ENCODE results near the gene HERPUD1. TPM values are rescaled to one million over a fixed set of nuclear protein-coding genes. Genes with fewer than 3 reads are reported as not detected.
A peak's percentile ranks its signal among the peaks of the same experiment; 100 is the strongest.

The HERPUD1 gene
- total and polyA plus RNA-seq, 9 of the 15 experiments (the other 6 are each of a cell fraction or from before 2014, with no cell fraction given), result 14.2 to 60.7 (median 37.4) TPM

DNA sequence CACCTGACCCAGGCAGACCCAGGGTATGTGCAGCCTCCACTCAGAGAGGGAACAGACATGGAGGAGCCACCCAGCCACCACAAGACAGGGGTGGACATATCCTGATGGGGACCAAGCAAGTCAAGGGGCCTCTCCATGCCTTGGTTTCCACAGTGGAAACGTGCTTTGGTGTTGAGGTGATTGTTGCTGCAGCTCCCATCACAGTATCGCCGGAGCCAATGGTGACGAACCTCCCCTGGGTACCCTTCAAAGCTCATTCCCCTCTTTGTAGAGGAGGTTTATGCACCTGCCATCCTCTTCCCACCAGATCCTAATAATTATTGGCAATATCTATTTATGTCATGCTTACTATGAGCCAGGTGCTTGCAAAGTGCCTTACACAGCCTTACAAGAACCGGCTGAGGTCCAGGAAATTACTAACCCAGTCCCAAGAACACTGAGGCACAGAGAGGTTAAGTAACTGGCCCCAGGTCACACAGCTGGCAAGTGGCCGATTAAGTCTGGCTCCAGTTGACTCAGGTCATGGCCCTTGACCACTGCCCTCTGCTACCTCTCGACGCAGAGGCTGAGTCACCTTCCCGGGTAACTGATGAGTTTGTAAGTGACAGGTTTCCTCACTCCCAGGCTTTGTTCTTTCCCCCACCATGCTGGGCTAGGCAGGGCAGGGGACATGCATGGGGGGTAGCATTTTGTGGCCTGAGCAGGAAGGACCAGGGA, 46.3 kb upstream of the HERPUD1 start:
- ATAC-seq, result peak; percentile 63
- POLR2A ChIA-PET, result no interaction called here
- Histone ChIP-seq H3K4me2 (ENCODE audit: insufficient read depth, low read length) (no peak overlapping the region), H2AFZ (ENCODE audit: low read depth, low read length) (no peak overlapping the region), H3K9ac (ENCODE audit: insufficient read depth in 1 of 2, low read depth in 2 of 2, low read length in 2 of 2) (no peak overlapping the region), H3K4me1 (replicated peaks in 1 of 2; ENCODE audit: control insufficient read depth in 2 of 2, insufficient read depth in 2 of 2, low read length in 2 of 2) (peaks cover 0 to 14% of the 10 kb centered on the region in 2 experiments; a peak in 2 of 5 replicates), H3K27me3 (ENCODE audit: control insufficient read depth in 2 of 2, insufficient read depth in 2 of 2, low read length in 2 of 2) (peaks cover 3 to 24% of the 10 kb centered on the region in 2 experiments; a peak in 3 of 5 replicates), H3K27ac (ENCODE audit: extremely low read depth, low read depth, low read length) (no peak overlapping the region), H3K4me3 (no peak overlapping the region), H3K9me1 (ENCODE audit: control insufficient read depth, insufficient read depth, low read length) (no peaks in the 10 kb centered on the region), H3K79me2 (ENCODE audit: control insufficient read depth, insufficient read depth, low read length) (no peaks in the 10 kb centered on the region), H4K20me1 (replicated peaks; ENCODE audit: control insufficient read depth, insufficient read depth, low read length) (no peaks in the 10 kb centered on the region; the same call in 1 of the 2 replicates), H3K9me3 (replicated peaks; ENCODE audit: control insufficient read depth, insufficient read depth, low read depth, low read length) (no peaks in the 10 kb centered on the region), H3K36me3 (ENCODE audit: control insufficient read depth, insufficient read depth, low read length) (no peaks in the 10 kb centered on the region)
- peak; percentile 83 for FAIRE-seq
- in situ Hi-C loops (cut with MboI) (no loop called here), intact Hi-C loops (cut with micrococcal nuclease) (no loop called here)
- CTCF ChIA-PET (ENCODE audit: low intra/inter-chr PET ratio), result no interaction called here
- BruUV-seq (replicated peaks), result no TSS peak
- peak; percentile 38 to 54 (median 44) for DNase-seq (ENCODE audit: extremely low read depth in 1 of 4, low spot score in 3 of 4)
- 3% methylated on average over 9 of the region's 9 CpGs for WGBS (ENCODE audit: insufficient coverage, low coverage, missing lambda C conversion rate)
- TF ChIP-seq HMBOX1 (IDR thresholded peaks at IDR 0.05) (no peak), MAFK (IDR thresholded peaks at IDR 0.05; ENCODE audit: low read length) (0 out of 2 replicates have a peak, but pooled peaks have one; percentile 5), CTBP1 (IDR thresholded peaks at IDR 0.05; ENCODE audit: borderline replicate concordance) (0 out of 2 replicates have a peak, but pooled peaks have one; percentile 11), RBM25 (IDR thresholded peaks at IDR 0.05; ENCODE audit: low read depth, low read length, severe bottlenecking) (peak; percentile 94), ATF3 (IDR thresholded peaks at IDR 0.05) (peak; percentile 64), ATF3 (CRISPR knock-in tag; conservative IDR thresholded peaks at IDR 0.05) (no peak), PKNOX1 (IDR thresholded peaks at IDR 0.05) (peak; percentile 51; the same call in 1 of the 2 replicates), KDM1A (IDR thresholded peaks at IDR 0.05) (peak; percentile 62 to 80; a peak in 3 of 4 replicates), NR2C2 (CRISPR knock-in tag; IDR thresholded peaks at IDR 0.05) (no peak), NR2C2 (tag; IDR thresholded peaks at IDR 0.05) (peak; percentile 65), PTTG1 (tag; IDR thresholded peaks at IDR 0.05; ENCODE audit: low read depth) (no peak), RCOR1 (IDR thresholded peaks at IDR 0.05; ENCODE audit: borderline replicate concordance in 1 of 2, low read depth in 2 of 2, low read length in 2 of 2) (peak in 1 of 2 experiments; percentile 29; a peak in 1 of 4 replicates), NR2C1 (IDR thresholded peaks at IDR 0.05) (no peak; the same call in 1 of the 2 replicates), NR2C1 (tag; IDR thresholded peaks at IDR 0.05) (peak; percentile 77), ESRRA (IDR thresholded peaks at IDR 0.05; ENCODE audit: borderline replicate concordance, low read depth) (peak; percentile 28; the same call in 1 of the 2 replicates), MTA2 (IDR thresholded peaks at IDR 0.05; ENCODE audit: low read depth) (no peak), NUFIP1 (IDR thresholded peaks at IDR 0.05; ENCODE audit: partially characterized antibody) (no peak), SMARCA5 (IDR thresholded peaks at IDR 0.05) (peak; percentile 79; the same call in 1 of the 2 replicates)
- TF ChIP-seq, protein P1, sequence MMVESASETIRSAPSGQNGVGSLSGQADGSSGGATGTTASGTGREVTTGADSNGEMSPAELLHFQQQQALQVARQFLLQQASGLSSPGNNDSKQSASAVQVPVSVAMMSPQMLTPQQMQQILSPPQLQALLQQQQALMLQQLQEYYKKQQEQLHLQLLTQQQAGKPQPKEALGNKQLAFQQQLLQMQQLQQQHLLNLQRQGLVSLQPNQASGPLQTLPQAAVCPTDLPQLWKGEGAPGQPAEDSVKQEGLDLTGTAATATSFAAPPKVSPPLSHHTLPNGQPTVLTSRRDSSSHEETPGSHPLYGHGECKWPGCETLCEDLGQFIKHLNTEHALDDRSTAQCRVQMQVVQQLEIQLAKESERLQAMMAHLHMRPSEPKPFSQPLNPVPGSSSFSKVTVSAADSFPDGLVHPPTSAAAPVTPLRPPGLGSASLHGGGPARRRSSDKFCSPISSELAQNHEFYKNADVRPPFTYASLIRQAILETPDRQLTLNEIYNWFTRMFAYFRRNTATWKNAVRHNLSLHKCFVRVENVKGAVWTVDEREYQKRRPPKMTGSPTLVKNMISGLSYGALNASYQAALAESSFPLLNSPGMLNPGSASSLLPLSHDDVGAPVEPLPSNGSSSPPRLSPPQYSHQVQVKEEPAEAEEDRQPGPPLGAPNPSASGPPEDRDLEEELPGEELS (CRISPR knock-in tag; IDR thresholded peaks at IDR 0.05; ENCODE audit: borderline replicate concordance), result no peak
